CD4-positive, alpha-beta T cell treated with Interleukin-15 for 4 hours (primary cell): ENCODE measurements around the gene DCDC1.

Experiments used
- DNase-seq: peaks from one replicate; pipeline ENCODE4 v3.0.0-alpha.2; 2020; ENCODE audit warnings: low spot score

DCDC1 gene

DNA sequence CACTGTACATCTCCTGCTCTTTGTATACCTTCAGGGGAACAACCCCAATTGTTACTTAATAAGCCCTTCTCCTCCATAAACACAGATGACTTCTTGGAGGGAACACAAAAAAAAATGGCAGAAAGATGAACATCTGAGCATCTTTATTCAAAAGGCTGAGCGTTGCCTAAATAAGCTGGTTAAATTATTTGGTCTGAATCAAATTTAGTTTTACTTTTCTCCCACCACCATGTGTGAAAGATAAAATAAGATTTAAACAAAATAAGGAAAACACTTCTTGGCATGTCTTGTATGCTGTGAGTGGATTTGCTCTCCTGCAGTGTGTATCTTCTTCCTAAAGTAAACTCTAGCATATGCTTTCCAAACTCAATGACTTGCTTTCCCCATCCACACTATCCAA, 137.9 kb downstream of the DCDC1 start:
- DNase-seq, result no peak

DNA sequence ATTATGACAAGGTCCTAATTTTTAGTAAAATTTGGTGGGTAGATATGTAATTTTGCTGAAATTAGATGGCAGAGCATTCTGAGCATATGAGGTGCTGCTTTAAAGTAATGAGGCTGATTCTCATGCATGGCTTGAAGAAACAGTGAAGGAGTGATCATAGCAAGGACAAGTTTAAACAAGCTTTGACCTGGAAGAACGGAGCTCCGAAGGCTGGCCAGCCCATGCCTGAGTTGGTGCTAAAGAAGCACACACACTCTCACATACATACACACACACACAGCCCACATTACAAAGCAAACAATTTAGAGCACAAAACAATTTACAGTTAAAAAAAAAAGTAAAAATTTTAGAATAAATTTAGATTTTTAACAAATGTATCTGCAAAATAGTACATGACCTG, 150.7 kb downstream of the DCDC1 start:
- no peak for DNase-seq

DNA sequence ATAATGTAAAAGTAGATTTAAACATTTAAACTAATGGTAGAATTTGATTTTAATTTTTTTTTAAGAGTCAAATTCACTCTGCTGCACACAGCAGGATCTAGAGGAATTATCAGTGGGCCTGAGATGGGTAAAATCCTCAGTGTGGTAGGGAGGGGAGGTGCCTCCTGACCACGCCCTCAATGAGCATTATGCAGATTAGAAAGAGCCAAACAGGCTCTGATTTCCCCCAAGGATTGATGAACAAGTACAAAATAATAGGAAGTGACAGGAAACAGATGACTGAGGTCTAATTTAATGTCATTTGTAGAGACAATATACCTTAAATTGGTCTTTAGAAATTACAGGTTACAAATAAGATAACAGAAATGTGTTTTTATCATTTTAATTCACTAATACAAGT, 155.2 kb downstream of the DCDC1 start:
- DNase-seq, result no peak

GRCh38 chr11:31199378-31199777, 170.2 kb downstream of the DCDC1 start:
- DNase-seq, result no peak

- no peak for DNase-seq
These were observed 195.4 kb downstream of the DCDC1 start for GRCh38 chr11:31173926-31174680.

GRCh38 chr11:31160504-31161422, 208.8 kb downstream of the DCDC1 start:
- DNase-seq, result no peak

GRCh38 chr11:31150841-31151240, 218.7 kb downstream of the DCDC1 start:
- no peak for DNase-seq

DNA sequence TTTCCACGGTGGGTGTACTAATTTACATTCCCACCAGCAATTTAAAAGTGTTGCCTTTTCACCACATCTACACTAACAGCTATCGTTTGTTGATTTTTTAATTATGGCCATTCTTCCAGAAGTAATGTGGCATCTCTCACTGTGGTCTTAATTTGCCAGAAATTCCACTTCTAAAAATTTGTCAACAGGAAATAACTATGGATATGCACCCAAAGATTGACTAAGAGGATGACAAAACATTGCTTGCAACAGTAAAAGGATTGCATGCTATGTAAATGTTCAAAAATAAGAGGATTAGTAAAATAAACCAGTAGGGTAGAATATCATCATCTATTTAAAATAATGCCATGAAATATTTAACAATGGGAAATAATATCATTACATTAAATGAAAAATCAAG, 219.5 kb downstream of the DCDC1 start:
- no peak for DNase-seq

GRCh38 chr11:31141789-31142188, 227.8 kb downstream of the DCDC1 start:
- DNase-seq, result no peak

GRCh38 chr11:31139479-31139878, 230.1 kb downstream of the DCDC1 start:
- DNase-seq, result no peak

- no peak for DNase-seq
These were observed 236.8 kb downstream of the DCDC1 start for GRCh38 chr11:31132531-31133421.

GRCh38 chr11:31131760-31132159, 237.8 kb downstream of the DCDC1 start:
- no peak for DNase-seq

GRCh38 chr11:31127290-31127689, 242.2 kb downstream of the DCDC1 start:
- DNase-seq, result no peak

DNA sequence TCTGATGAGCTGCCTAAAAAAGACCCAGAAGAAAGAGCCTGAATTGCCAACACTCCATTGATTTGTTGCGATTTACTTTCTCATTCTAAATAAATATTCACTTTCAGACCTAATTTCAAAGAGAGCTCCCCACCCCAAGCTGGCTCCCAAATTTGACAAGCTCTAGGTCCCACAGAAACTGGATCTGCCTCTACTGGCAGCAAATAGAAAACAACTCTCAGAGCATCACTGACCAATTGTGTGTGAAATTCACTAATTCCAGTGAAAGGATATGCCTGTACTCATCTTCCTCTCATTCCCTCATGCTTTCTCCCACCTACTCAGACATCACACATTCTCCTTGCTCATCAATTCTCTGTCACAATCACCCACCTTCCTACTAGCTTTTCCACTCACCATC, 249.1 kb downstream of the DCDC1 start:
- no peak for DNase-seq

DNA sequence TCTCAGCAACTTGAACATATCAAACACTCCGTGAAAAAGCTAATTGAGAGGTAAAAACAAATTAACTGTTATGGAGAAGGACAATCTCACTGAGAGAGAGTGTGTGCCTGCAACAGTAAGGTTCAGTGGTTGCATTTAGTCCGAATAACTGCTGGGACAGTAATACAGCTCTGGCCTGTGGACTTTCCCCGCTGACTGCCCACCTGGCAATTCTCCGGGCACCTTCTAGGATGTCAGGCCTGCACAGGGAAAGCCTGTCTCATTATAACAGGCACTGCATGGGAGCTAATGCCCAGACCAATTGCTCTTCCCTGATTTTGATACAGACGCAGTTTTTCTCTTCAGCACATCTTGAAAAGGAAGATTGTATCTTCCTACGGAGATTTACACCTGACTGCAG, 251.0 kb downstream of the DCDC1 start:
- no peak for DNase-seq

- no peak for DNase-seq
These were observed 252.5 kb downstream of the DCDC1 start for GRCh38 chr11:31117038-31117437.

- no peak for DNase-seq
These were observed 255.1 kb downstream of the DCDC1 start for GRCh38 chr11:31114442-31114841.

- no peak for DNase-seq
These were observed 258.7 kb downstream of the DCDC1 start for GRCh38 chr11:31110830-31111229.

DNA sequence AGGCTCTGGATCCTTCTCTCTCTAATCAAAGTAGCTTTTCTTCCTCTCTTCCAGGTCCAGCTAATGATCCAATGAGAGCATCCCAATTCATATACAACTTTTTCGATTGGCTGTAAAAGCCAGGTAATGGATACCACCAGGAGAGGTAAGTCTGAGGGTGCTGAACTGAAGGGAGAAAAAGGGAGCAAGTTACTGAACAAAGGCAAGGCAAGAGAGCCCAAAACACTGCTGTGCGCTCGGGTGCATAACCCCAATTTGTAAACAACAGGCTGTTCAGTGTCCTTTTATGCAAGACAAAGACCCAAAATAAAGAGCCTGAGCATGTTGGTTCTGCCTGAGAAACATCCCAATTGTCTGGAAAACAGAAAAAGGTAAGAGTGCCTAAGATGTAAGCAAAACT, 260.1 kb downstream of the DCDC1 start:
- no peak for DNase-seq

GRCh38 chr11:31107649-31108048, 261.9 kb downstream of the DCDC1 start:
- DNase-seq, result no peak

DNA sequence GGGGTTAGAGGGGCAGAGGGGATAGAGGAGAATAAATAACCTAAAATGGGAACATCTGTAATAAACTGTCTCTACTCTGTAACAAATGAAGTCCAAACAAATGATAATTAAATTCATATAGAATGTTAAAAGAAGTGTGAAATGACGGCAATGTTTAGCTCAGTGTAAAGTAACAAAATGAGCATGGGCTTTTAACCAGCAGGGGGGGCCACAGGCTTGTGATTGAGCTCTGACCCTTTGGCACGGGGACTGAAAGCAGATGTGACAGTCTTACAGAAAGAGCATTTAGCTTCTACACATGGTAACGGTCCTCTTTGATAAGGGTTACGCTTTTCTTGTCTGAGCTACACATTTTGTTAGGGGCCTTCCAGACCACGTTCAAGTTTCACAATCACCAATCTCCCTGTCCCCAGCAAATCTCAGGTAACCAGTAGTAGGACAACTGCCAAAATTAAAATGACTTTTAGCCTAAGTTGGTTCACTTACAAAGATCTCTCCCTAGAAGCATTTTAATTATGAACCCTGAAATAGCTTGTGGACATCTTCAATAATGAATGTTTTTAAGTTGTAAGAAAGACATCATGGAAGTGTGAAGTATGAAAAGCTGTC, 262.5 kb downstream of the DCDC1 start:
- DNase-seq, result no peak

DNA sequence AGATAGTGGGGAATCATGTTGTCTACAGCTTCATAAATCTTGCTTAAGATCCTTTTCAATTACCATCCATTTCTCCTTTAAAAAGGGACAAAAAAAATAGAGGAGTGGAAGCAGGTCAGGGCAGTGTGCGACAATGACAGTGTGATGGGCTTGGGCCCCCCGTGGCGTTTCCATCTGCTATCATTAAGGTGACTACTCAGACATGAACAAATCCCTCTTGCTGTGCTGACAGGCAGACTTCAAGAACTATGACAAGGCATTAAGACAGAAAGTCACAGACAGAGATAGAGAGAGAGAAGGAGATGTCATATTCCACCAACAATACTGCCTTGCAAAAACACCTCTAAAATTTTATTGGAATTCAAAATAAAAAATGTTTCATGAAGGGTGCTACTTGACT, 263.2 kb downstream of the DCDC1 start:
- DNase-seq, result no peak
